ENCODE data around the gene SMYD4. TPM values are rescaled to one million over a fixed set of nuclear protein-coding genes. Genes with fewer than 3 reads are reported as not detected.

The SMYD4 gene
- total and polyA plus RNA-seq, 2 experiments from 2014 or later: 17.0 to 21.9 TPM

DNA sequence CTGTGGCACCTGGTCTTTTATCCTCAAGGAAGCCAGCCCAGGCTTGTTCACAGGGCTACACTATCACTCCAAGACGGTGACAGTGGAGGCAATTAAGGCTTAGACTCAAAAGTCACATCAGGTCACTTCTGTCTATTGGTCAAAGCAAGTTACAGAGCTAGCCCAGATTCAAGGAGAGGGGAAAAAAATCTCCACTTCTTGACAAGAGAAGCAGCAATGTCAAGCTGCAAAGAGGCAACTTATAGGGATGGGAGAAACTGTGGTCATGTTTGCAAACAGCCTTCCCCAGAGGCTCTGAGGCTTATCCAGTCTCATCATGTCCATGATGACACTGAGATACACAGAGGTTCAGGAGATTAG lies 36.3 kb downstream of the SMYD4 start (continued):
- TF ChIP-seq, protein P1, sequence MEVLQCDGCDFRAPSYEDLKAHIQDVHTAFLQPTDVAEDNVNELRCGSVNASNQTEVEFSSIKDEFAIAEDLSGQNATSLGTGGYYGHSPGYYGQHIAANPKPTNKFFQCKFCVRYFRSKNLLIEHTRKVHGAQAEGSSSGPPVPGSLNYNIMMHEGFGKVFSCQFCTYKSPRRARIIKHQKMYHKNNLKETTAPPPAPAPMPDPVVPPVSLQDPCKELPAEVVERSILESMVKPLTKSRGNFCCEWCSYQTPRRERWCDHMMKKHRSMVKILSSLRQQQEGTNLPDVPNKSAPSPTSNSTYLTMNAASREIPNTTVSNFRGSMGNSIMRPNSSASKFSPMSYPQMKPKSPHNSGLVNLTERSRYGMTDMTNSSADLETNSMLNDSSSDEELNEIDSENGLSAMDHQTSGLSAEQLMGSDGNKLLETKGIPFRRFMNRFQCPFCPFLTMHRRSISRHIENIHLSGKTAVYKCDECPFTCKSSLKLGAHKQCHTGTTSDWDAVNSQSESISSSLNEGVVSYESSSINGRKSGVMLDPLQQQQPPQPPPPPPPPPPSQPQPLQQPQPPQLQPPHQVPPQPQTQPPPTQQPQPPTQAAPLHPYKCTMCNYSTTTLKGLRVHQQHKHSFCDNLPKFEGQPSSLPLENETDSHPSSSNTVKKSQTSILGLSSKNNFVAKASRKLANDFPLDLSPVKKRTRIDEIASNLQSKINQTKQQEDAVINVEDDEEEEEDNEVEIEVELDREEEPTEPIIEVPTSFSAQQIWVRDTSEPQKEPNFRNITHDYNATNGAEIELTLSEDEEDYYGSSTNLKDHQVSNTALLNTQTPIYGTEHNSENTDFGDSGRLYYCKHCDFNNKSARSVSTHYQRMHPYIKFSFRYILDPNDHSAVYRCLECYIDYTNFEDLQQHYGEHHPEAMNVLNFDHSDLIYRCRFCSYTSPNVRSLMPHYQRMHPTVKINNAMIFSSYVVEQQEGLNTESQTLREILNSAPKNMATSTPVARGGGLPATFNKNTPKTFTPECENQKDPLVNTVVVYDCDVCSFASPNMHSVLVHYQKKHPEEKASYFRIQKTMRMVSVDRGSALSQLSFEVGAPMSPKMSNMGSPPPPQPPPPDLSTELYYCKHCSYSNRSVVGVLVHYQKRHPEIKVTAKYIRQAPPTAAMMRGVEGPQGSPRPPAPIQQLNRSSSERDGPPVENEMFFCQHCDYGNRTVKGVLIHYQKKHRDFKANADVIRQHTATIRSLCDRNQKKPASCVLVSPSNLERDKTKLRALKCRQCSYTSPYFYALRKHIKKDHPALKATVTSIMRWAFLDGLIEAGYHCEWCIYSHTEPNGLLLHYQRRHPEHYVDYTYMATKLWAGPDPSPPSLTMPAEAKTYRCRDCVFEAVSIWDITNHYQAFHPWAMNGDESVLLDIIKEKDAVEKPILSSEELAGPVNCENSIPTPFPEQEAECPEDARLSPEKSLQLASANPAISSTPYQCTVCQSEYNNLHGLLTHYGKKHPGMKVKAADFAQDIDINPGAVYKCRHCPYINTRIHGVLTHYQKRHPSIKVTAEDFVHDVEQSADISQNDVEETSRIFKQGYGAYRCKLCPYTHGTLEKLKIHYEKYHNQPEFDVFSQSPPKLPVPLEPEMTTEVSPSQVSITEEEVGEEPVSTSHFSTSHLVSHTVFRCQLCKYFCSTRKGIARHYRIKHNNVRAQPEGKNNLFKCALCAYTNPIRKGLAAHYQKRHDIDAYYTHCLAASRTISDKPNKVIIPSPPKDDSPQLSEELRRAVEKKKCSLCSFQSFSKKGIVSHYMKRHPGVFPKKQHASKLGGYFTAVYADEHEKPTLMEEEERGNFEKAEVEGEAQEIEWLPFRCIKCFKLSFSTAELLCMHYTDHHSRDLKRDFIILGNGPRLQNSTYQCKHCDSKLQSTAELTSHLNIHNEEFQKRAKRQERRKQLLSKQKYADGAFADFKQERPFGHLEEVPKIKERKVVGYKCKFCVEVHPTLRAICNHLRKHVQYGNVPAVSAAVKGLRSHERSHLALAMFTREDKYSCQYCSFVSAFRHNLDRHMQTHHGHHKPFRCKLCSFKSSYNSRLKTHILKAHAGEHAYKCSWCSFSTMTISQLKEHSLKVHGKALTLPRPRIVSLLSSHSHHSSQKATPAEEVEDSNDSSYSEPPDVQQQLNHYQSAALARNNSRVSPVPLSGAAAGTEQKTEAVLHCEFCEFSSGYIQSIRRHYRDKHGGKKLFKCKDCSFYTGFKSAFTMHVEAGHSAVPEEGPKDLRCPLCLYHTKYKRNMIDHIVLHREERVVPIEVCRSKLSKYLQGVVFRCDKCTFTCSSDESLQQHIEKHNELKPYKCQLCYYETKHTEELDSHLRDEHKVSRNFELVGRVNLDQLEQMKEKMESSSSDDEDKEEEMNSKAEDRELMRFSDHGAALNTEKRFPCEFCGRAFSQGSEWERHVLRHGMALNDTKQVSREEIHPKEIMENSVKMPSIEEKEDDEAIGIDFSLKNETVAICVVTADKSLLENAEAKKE (CRISPR knock-in tag; IDR thresholded peaks at IDR 0.05): no peak
- TF ChIP-seq ZNF114 (CRISPR knock-in tag; IDR thresholded peaks at IDR 0.05): no peak
- TF ChIP-seq, protein P2, sequence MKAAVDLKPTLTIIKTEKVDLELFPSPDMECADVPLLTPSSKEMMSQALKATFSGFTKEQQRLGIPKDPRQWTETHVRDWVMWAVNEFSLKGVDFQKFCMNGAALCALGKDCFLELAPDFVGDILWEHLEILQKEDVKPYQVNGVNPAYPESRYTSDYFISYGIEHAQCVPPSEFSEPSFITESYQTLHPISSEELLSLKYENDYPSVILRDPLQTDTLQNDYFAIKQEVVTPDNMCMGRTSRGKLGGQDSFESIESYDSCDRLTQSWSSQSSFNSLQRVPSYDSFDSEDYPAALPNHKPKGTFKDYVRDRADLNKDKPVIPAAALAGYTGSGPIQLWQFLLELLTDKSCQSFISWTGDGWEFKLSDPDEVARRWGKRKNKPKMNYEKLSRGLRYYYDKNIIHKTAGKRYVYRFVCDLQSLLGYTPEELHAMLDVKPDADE (IDR thresholded peaks at IDR 0.05): no peak
- TF ChIP-seq ZNF331 (CRISPR knock-in tag; IDR thresholded peaks at IDR 0.05; ENCODE audit: low read depth): no peak
- no peak for TF ChIP-seq EZH2 (IDR thresholded peaks at IDR 0.05; ENCODE audit: low read depth, unreplicated experiment)
- TF ChIP-seq JUNB (IDR thresholded peaks at IDR 0.05; ENCODE audit: unreplicated experiment): no peak
- TF ChIP-seq, protein P3, sequence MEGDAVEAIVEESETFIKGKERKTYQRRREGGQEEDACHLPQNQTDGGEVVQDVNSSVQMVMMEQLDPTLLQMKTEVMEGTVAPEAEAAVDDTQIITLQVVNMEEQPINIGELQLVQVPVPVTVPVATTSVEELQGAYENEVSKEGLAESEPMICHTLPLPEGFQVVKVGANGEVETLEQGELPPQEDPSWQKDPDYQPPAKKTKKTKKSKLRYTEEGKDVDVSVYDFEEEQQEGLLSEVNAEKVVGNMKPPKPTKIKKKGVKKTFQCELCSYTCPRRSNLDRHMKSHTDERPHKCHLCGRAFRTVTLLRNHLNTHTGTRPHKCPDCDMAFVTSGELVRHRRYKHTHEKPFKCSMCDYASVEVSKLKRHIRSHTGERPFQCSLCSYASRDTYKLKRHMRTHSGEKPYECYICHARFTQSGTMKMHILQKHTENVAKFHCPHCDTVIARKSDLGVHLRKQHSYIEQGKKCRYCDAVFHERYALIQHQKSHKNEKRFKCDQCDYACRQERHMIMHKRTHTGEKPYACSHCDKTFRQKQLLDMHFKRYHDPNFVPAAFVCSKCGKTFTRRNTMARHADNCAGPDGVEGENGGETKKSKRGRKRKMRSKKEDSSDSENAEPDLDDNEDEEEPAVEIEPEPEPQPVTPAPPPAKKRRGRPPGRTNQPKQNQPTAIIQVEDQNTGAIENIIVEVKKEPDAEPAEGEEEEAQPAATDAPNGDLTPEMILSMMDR (conservative IDR thresholded peaks at IDR 0.05; ENCODE audit: low read depth in 2 of 2): no peak
- no peak for TF ChIP-seq EZH2phosphoT487 (IDR thresholded peaks at IDR 0.05; ENCODE audit: unreplicated experiment)
- no peak for TF ChIP-seq STAT1 (IDR thresholded peaks at IDR 0.05; ENCODE audit: unreplicated experiment)
- TF ChIP-seq NANOG (IDR thresholded peaks at IDR 0.05; ENCODE audit: borderline replicate concordance): no peak
